NCI-H1417 treated with DMSO at 0.1 percent for 48 hours (cell line): ENCODE results near the gene CFAP46.
"Not testable (repeated sequence)": the region's sequence is repeated elsewhere in the genome, so short reads cannot be mapped to it uniquely, and the experiment has no call there.

Experiments
- DNase-seq: peaks from one replicate; lab custom pipeline; 2025; lab: John Stamatoyannopoulos, UW

The CFAP46 gene

GRCh38 chr10:132843276-132843675 is 99.1 kb downstream of the CFAP46 start:
- not testable (repeated sequence) for DNase-seq

- no peak for DNase-seq
Measured at GRCh38 chr10:132842397-132842796, 100.0 kb downstream of the CFAP46 start.

- no peak for DNase-seq
Measured at GRCh38 chr10:132841615-132841975, 100.8 kb downstream of the CFAP46 start.

- no peak for DNase-seq
Measured at GRCh38 chr10:132840698-132841614, 101.4 kb downstream of the CFAP46 start.

- DNase-seq: no peak
Measured at GRCh38 chr10:132839061-132839460, 103.3 kb downstream of the CFAP46 start.

GRCh38 chr10:132838346-132838970 is 103.9 kb downstream of the CFAP46 start:
- no peak for DNase-seq

GRCh38 chr10:132837905-132838304 is 104.5 kb downstream of the CFAP46 start:
- no peak for DNase-seq

- DNase-seq: peak; percentile 0
Measured at GRCh38 chr10:132836832-132837540, 105.4 kb downstream of the CFAP46 start.

- no peak for DNase-seq
Measured at GRCh38 chr10:132836248-132836831, 106.0 kb downstream of the CFAP46 start.

GRCh38 chr10:132835848-132836233 is 106.5 kb downstream of the CFAP46 start:
- DNase-seq: no peak

GRCh38 chr10:132834891-132835847 is 107.2 kb downstream of the CFAP46 start:
- no peak for DNase-seq

- no peak for DNase-seq
Measured at GRCh38 chr10:132834311-132834761, 108.0 kb downstream of the CFAP46 start.

- no peak for DNase-seq
Measured at GRCh38 chr10:132833421-132834111, 108.8 kb downstream of the CFAP46 start.

GRCh38 chr10:132832186-132832969 is 110.0 kb downstream of the CFAP46 start:
- DNase-seq: no peak

- DNase-seq: no peak
Measured at GRCh38 chr10:132829403-132829802, 113.0 kb downstream of the CFAP46 start.

GRCh38 chr10:132828681-132829080 is 113.7 kb downstream of the CFAP46 start:
- DNase-seq: no peak

- DNase-seq: no peak
Measured at GRCh38 chr10:132827861-132828539, 114.4 kb downstream of the CFAP46 start.

GRCh38 chr10:132827423-132827789 is 115.0 kb downstream of the CFAP46 start:
- DNase-seq: no peak
